Measurements from ENCODE around the gene CYP46A1.
"Not testable (repeated sequence)": the region's sequence is repeated elsewhere in the genome, so short reads cannot be mapped to it uniquely, and the experiment has no call there.

The CYP46A1 gene

GRCh38 chr14:99755629-99756603, 71.8 kb downstream of the CYP46A1 start:
- Histone ChIP-seq H3K27me3 (ENCODE audit: insufficient read depth, low read length) (no peaks in the 10 kb centered on the region; the same call in 1 of the 2 replicates), H3K36me3 (ENCODE audit: insufficient read depth, low read depth, low read length) (no peaks in the 10 kb centered on the region), H3K4me1 (ENCODE audit: insufficient read depth, low read length) (peaks cover 10% of the 10 kb centered on the region), H3K27ac (ENCODE audit: low read length) (no peak overlapping the region), H3K4me3 (ENCODE audit: low read length) (no peak overlapping the region), H3K9me3 (ENCODE audit: insufficient read depth, low read depth, low read length) (no peaks in the 10 kb centered on the region), H3K9ac (ENCODE audit: low read depth, low read length) (no peak overlapping the region)

- H3K9me3 ChIP-seq (ENCODE audit: insufficient read depth, low read depth, low read length) = no peaks in the 10 kb centered on the region
- no peak overlapping the region for H3K27ac ChIP-seq (ENCODE audit: low read length)
- H3K9ac ChIP-seq (ENCODE audit: low read depth, low read length) = no peak overlapping the region
- peaks cover 10% of the 10 kb centered on the region for H3K4me1 ChIP-seq (ENCODE audit: insufficient read depth, low read length)
- no peaks in the 10 kb centered on the region; the same call in 1 of the 2 replicates for H3K27me3 ChIP-seq (ENCODE audit: insufficient read depth, low read length)
- H3K36me3 ChIP-seq (ENCODE audit: insufficient read depth, low read depth, low read length) = no peaks in the 10 kb centered on the region
- no peak overlapping the region for H3K4me3 ChIP-seq (ENCODE audit: low read length)
Measured at GRCh38 chr14:99756796-99757195, 72.7 kb downstream of the CYP46A1 start.

DNA sequence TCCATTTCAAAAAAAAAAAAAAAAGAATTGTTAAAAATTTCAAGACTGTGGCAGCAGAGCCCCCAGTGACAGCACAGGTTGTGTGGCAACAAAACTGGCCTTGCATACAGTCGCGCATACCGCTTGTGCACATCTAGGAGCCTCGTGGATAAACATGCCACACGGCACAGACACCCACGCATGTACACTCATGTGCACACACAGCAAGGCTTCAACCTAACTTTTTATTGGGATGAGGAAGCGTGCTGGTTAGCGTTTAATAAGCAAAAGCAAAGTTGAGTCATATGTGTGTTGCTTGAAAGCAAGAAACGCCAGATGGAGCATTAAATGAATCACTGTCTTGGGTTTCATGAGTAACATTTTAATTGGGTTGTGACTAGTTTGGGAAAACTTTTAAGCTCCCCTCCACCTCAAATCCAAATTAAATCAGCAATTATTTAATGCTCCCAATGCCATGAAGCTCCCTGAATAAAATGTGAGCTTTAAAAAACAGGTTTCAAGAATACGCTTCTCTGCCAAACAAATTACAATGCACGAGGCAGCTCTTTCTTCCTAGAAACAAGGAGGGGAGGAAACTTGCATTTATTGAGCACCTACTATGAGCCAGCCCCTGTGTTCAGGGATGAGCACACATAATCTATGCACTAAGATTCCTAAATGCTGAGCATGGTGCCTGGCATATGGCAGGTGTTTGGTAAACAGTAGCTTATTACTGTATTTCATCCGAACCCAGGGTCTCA, 73.4 kb downstream of the CYP46A1 start:
- H3K9me3 ChIP-seq (ENCODE audit: insufficient read depth, low read depth, low read length) = no peaks in the 10 kb centered on the region
- no peak overlapping the region for H3K4me3 ChIP-seq (ENCODE audit: low read length)
- no peak overlapping the region for H3K27ac ChIP-seq (ENCODE audit: low read length)
- H3K27me3 ChIP-seq (ENCODE audit: insufficient read depth, low read length) = no peaks in the 10 kb centered on the region; the same call in 1 of the 2 replicates
- peaks cover 8% of the 10 kb centered on the region for H3K4me1 ChIP-seq (ENCODE audit: insufficient read depth, low read length)
- no peak overlapping the region for H3K9ac ChIP-seq (ENCODE audit: low read depth, low read length)
- H3K36me3 ChIP-seq (ENCODE audit: insufficient read depth, low read depth, low read length) = no peaks in the 10 kb centered on the region

DNA sequence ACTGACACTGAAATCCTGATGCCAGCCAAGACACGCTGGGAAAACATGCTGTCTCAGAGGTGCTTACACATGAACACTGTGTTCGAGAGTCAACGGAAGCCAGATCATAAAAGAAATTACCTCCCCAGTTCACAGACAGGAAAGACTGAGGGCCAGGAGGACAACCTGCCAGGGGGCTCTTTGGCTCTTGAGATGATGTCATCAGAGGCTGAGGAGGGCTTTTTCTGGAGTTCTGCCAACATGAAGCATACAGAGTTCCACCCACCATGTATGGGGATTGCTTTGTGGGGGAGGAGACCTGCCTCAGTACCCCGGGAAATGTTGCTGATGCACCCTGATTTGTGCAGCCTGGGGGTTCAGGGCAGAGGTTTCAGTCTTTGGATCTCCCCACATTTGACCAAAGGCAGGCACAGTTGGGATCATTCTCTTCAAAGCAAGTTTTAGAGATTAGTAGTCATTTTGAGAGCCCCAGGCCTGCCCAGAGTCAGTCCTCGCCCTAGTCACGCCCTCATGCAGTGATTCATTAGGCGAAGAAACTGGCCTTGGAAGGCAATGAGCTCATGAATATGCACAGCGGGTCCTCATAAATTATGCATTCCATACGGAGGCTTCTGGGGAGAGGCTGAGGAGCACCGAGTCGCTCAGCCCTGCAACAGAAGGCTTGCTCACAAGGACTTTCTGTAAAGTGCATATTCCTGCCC, 74.2 kb downstream of the CYP46A1 start:
- Histone ChIP-seq H3K36me3 (ENCODE audit: insufficient read depth, low read depth, low read length) (no peaks in the 10 kb centered on the region), H3K27ac (ENCODE audit: low read length) (no peak overlapping the region), H3K4me1 (ENCODE audit: insufficient read depth, low read length) (peaks cover 7% of the 10 kb centered on the region; the same call in 1 of the 2 replicates), H3K27me3 (ENCODE audit: insufficient read depth, low read length) (no peaks in the 10 kb centered on the region; the same call in 1 of the 2 replicates), H3K4me3 (ENCODE audit: low read length) (no peak overlapping the region), H3K9ac (ENCODE audit: low read depth, low read length) (peak overlapping the region; percentile 12; the same call in 1 of the 2 replicates), H3K9me3 (ENCODE audit: insufficient read depth, low read depth, low read length) (no peaks in the 10 kb centered on the region)

- no peak overlapping the region for H3K9ac ChIP-seq (ENCODE audit: low read depth, low read length)
- H3K27ac ChIP-seq (ENCODE audit: low read length) = no peak overlapping the region
- no peak overlapping the region for H3K4me3 ChIP-seq (ENCODE audit: low read length)
Measured at GRCh38 chr14:99758872-99759545, 74.9 kb downstream of the CYP46A1 start.

DNA sequence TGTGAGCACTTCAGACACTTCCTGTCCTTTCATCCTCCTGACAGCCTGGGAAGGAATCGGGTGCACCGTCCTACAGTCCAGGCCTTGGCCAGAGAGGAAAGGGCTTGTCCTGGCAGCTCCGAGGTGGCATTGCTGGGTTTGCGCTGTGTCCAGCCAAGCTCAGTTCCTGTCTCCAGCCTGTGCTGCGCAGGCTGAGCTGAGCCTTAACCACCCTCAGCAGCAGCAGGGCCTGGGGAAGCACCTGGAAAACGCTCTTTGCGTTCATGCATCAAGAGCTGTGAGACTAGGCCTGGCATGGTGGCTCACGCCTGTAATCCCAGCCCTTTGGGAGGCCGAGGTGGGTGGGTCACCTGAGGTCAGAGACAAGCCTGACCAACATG, 75.4 kb downstream of the CYP46A1 start:
- no peaks in the 10 kb centered on the region for H3K36me3 ChIP-seq (ENCODE audit: insufficient read depth, low read depth, low read length)
- peaks cover 7% of the 10 kb centered on the region; the same call in 1 of the 2 replicates for H3K4me1 ChIP-seq (ENCODE audit: insufficient read depth, low read length)
- H3K27ac ChIP-seq (ENCODE audit: low read length) = no peak overlapping the region
- no peak overlapping the region for H3K9ac ChIP-seq (ENCODE audit: low read depth, low read length)
- no peaks in the 10 kb centered on the region; the same call in 1 of the 2 replicates for H3K27me3 ChIP-seq (ENCODE audit: insufficient read depth, low read length)
- no peaks in the 10 kb centered on the region for H3K9me3 ChIP-seq (ENCODE audit: insufficient read depth, low read depth, low read length)
- no peak overlapping the region for H3K4me3 ChIP-seq (ENCODE audit: low read length)

More at GRCh38 chr14:99758872-99759545, 74.9 kb downstream of the CYP46A1 start:
- H3K9me3 ChIP-seq (ENCODE audit: insufficient read depth, low read depth, low read length) = no peaks in the 10 kb centered on the region
- no peaks in the 10 kb centered on the region for H3K36me3 ChIP-seq (ENCODE audit: insufficient read depth, low read depth, low read length)
- no peaks in the 10 kb centered on the region; the same call in 1 of the 2 replicates for H3K27me3 ChIP-seq (ENCODE audit: insufficient read depth, low read length)
- peaks cover 7% of the 10 kb centered on the region; the same call in 1 of the 2 replicates for H3K4me1 ChIP-seq (ENCODE audit: insufficient read depth, low read length)

- no peak overlapping the region for H3K4me3 ChIP-seq (ENCODE audit: low read length)
Measured at GRCh38 chr14:99760817-99761216, 76.7 kb downstream of the CYP46A1 start.

GRCh38 chr14:99762911-99763310, 78.8 kb downstream of the CYP46A1 start:
- not testable (repeated sequence) for H3K36me3 ChIP-seq (ENCODE audit: insufficient read depth, low read depth, low read length); H3K9me3 ChIP-seq (ENCODE audit: insufficient read depth, low read depth, low read length); H3K27me3 ChIP-seq (ENCODE audit: insufficient read depth, low read length); H3K4me3 ChIP-seq (ENCODE audit: low read length); H3K9ac ChIP-seq (ENCODE audit: low read depth, low read length); H3K27ac ChIP-seq (ENCODE audit: low read length)
- peaks cover 11% of the 10 kb centered on the region; the same call in 1 of the 2 replicates for H3K4me1 ChIP-seq (ENCODE audit: insufficient read depth, low read length)

More at GRCh38 chr14:99760817-99761216, 76.7 kb downstream of the CYP46A1 start:
- no peaks in the 10 kb centered on the region for H3K9me3 ChIP-seq (ENCODE audit: insufficient read depth, low read depth, low read length)
- no peaks in the 10 kb centered on the region for H3K27me3 ChIP-seq (ENCODE audit: insufficient read depth, low read length)
- H3K4me1 ChIP-seq (ENCODE audit: insufficient read depth, low read length) = peaks cover 7% of the 10 kb centered on the region; the same call in 1 of the 2 replicates
- no peak overlapping the region for H3K27ac ChIP-seq (ENCODE audit: low read length)
- H3K36me3 ChIP-seq (ENCODE audit: insufficient read depth, low read depth, low read length) = no peaks in the 10 kb centered on the region
- H3K9ac ChIP-seq (ENCODE audit: low read depth, low read length) = no peak overlapping the region

- Histone ChIP-seq H3K36me3 (ENCODE audit: insufficient read depth, low read depth, low read length) (no peaks in the 10 kb centered on the region), H3K4me3 (ENCODE audit: low read length) (no peak overlapping the region), H3K27me3 (ENCODE audit: insufficient read depth, low read length) (no peaks in the 10 kb centered on the region), H3K9me3 (ENCODE audit: insufficient read depth, low read depth, low read length) (no peaks in the 10 kb centered on the region), H3K27ac (ENCODE audit: low read length) (no peak overlapping the region), H3K4me1 (ENCODE audit: insufficient read depth, low read length) (peaks cover 7% of the 10 kb centered on the region; the same call in 1 of the 2 replicates), H3K9ac (ENCODE audit: low read depth, low read length) (no peak overlapping the region)
Measured at GRCh38 chr14:99763527-99764221, 79.6 kb downstream of the CYP46A1 start.

DNA sequence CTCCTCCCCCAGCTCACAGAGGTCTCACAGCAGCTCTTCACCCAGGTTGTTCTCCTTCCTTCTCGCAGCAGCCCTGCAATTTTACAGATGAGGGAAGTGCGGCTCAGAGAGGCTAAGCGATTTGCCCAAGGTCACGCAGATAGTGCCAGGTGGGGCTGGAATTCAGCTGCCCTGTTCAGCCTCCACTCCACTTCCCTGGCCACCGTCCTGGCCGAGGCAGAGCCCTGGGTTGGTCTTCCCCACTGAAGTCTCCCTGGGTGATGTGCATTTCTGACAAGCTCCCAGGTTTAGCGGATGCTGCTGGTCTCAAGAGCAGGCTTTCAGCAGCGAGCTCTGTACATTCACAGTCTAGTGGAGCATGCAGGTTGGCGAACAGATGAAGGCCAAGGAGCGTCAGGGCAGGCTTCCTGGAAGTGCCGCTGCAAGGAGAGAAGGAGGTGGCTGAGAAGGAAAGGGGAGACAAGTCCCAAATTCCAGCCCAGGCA, 80.2 kb downstream of the CYP46A1 start:
- H3K4me1 ChIP-seq (ENCODE audit: insufficient read depth, low read length) = 0 out of 2 replicates have a peak, but pooled peaks cover 5% of the 10 kb centered on the region
- no peak overlapping the region for H3K27ac ChIP-seq (ENCODE audit: low read length)
- no peaks in the 10 kb centered on the region for H3K36me3 ChIP-seq (ENCODE audit: insufficient read depth, low read depth, low read length)
- H3K4me3 ChIP-seq (ENCODE audit: low read length) = no peak overlapping the region
- H3K27me3 ChIP-seq (ENCODE audit: insufficient read depth, low read length) = no peaks in the 10 kb centered on the region
- no peak overlapping the region for H3K9ac ChIP-seq (ENCODE audit: low read depth, low read length)
- H3K9me3 ChIP-seq (ENCODE audit: insufficient read depth, low read depth, low read length) = no peaks in the 10 kb centered on the region

Data from iPS-20b (cell line).